Stimulated activated CD8-positive, alpha-beta memory T cell treated with anti-CD3 and anti-CD28 coated beads, Interleukin-7, amount 100 ng/mL, for 4 hours (primary cell): Measurements from ENCODE around the gene SLC12A5.

ENCODE experiments used
- DNase-seq, 2 donors: peaks; one replicate each; pipeline ENCODE4 v3.0.0-alpha.2; 2020; ENCODE audit warnings: low read depth in 2 of 2

SLC12A5 gene

DNA sequence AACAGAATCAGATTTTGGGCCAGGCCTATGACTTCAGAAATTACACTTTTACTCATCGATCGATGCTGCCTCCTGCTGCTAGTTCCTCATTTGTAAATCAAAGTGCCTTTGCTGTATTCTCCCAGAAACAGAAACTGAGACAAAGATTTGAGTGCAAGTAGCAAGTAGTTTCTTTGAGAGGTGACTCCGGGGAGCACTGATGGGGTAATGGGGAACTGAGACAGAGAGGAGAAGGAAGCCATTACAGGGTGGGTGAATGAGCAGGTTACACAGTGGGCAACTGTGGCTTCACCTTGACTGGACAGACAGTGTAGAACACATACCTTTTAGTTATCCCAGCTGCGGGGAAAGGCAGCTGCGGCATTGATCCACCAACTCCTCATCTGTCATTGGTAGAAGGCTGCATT is 79.4 kb downstream of the SLC12A5 start:
- DNase-seq, result no peak

DNA sequence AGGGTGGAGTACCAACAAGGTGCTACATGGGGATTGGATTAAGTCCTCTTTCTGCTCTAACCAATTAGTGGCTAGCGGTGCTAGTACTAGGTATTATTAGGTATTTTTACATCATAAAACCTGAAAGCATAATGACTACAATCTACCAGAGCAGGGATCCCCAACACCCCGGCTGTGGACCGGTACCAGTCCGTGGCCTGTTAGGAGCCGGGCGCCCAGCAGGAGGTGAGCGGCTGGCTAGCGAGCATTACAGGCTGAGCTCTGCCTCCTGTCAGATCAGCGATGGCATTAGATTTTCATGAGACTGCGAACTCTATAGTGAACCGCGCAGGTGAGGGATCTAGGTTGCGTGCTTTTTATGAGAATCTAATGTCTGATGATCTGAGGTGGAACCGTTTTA is 80.0 kb downstream of the SLC12A5 start:
- DNase-seq, result no peak
